HCT116 (cell line): ENCODE measurements around the gene THRAP3. TPM values are rescaled to one million over a fixed set of nuclear protein-coding genes. Genes with fewer than 3 reads are reported as not detected.
"Not testable (repeated sequence)": the region's sequence is repeated elsewhere in the genome, so short reads cannot be mapped to it uniquely, and the experiment has no call there.

Experiments used
- ATAC-seq: fragments of 200-7000 bp; cut with Tn5 transposase; 2 replicates; pipeline ENCODE4 v1.9.1; 2020; ENCODE audit warnings: mild to moderate bottlenecking, moderate library complexity
- BruUV-seq: library from RNA; stranded (reverse); fragments of 400-500 nt; replicated peaks from 2 replicates; lab custom pipeline; 2021; lab: Mats Ljungman, UMichigan
- CTCF ChIA-PET: fragments of 300-600 bp; sonication (Branson Sonifier 250); formaldehyde crosslinking; loops from one replicate; lab custom pipeline; 2021; ENCODE audit warnings: antibody characterized with exemption; lab: Charles Lee
- POLR2A ChIA-PET: fragments of 300-600, 350-600 bp; sonication (Branson Sonifier 250); formaldehyde crosslinking; loops from one replicate; lab custom pipeline; 2021; ENCODE audit warnings: antibody characterized with exemption; lab: Charles Lee
- RAD21 ChIA-PET, 2 experiments: fragments of 300-600 bp; sonication (Branson Sonifier 250); formaldehyde crosslinking; loops; one replicate each; lab custom pipeline; 2023; ENCODE audit warnings: low total read pairs in 2 of 2; ENCODE audit not compliant: uncharacterized antibody in 2 of 2, unreplicated experiment in 2 of 2, low non-redundant PET in 1 of 2; lab: Charles Lee
- DNase-seq: peaks from one replicate; pipeline ENCODE4 v3.0.0-alpha.2; 2010; ENCODE audit warnings: low read depth, low spot score
- H2AFZ ChIP-seq: fragments of 200-600 bp; shearing (Covaris generic), sonication (generic); 2 replicates; pipeline ENCODE4 v1.6.1; 2017; ENCODE audit warnings: low read depth, mixed run types, mixed read lengths, antibody characterized with exemption, low read length; ENCODE audit not compliant: poor library complexity, severe bottlenecking
- H3K27ac ChIP-seq: 2 replicates; pipeline ENCODE4 v1.5.1; 2012; ENCODE audit warnings: low read depth, low read length
- H3K27me3 ChIP-seq: fragments of 200-600 bp; sonication (generic); 2 replicates; pipeline ENCODE4 v1.6.1; 2016; ENCODE audit warnings: mixed run types, low read length, mixed read lengths; ENCODE audit not compliant: insufficient read depth
- H3K36me3 ChIP-seq, 2 experiments: fragments of 200-500 bp in 1 of 2; fragments of 200-600 bp in 1 of 2; sonication (Bioruptor generic) in 1 of 2; sonication (generic) in 1 of 2; 2 replicates each; pipeline versions ENCODE4 v1.5.1 to v1.6.1; 2014 to 2016; ENCODE audit warnings: low read length in 2 of 2, inconsistent platforms in 1 of 2, mixed read lengths in 1 of 2, mixed run types in 1 of 2; ENCODE audit not compliant: insufficient read depth in 2 of 2, control insufficient read depth in 1 of 2
- H3K4me1 ChIP-seq, 2 experiments: fragments of 200-600 bp in 1 of 2; sonication (generic) in 1 of 2; 2 replicates each; pipeline versions ENCODE4 v1.5.1 to v1.6.1; 2012 to 2017; ENCODE audit warnings: low read length in 2 of 2, inconsistent platforms in 1 of 2, mild to moderate bottlenecking in 1 of 2, mixed read lengths in 1 of 2, mixed run types in 1 of 2, moderate library complexity in 1 of 2; ENCODE audit not compliant: insufficient read depth in 2 of 2, control insufficient read depth in 1 of 2
- H3K4me2 ChIP-seq: fragments of 200-600 bp; sonication (generic); 2 replicates; pipeline ENCODE4 v1.6.1; 2017; ENCODE audit warnings: mixed run types, low read length, mixed read lengths
- H3K4me3 ChIP-seq, 2 experiments: fragments of 200-600 bp in 1 of 2; sonication (generic) in 1 of 2; replicated peaks in 1 of 2; 2 replicates each; pipeline ENCODE4 v1.5.1; 2011 to 2016; ENCODE audit warnings: low read length in 2 of 2, control low read depth in 1 of 2, low read depth in 1 of 2, mild to moderate bottlenecking in 1 of 2, mixed read lengths in 1 of 2, mixed run types in 1 of 2
- H3K79me2 ChIP-seq: fragments of 200-600 bp; sonication (generic); 2 replicates; pipeline ENCODE4 v1.6.1; 2017; ENCODE audit warnings: mild to moderate bottlenecking, mixed run types, low read length, moderate library complexity, mixed read lengths; ENCODE audit not compliant: insufficient read depth
- H3K9ac ChIP-seq: fragments of 200-600 bp; sonication (generic); 2 replicates; pipeline ENCODE4 v1.6.1; 2016; ENCODE audit warnings: low read length, mixed read lengths
- H3K9me2 ChIP-seq: fragments of 200-600 bp; sonication (generic), shearing (Covaris generic); 2 replicates; pipeline ENCODE4 v1.6.1; 2017; ENCODE audit warnings: mixed run types, mild to moderate bottlenecking, moderate library complexity; ENCODE audit not compliant: insufficient read depth
- H3K9me3 ChIP-seq, 2 experiments: fragments of 200-500 bp in 1 of 2; fragments of 200-600 bp in 1 of 2; sonication (Bioruptor generic) in 1 of 2; sonication (generic) in 1 of 2; 2 replicates each; pipeline ENCODE4 v1.6.1; 2014 to 2017; ENCODE audit warnings: low read length in 2 of 2, mixed read lengths in 2 of 2, inconsistent platforms in 1 of 2, low read depth in 1 of 2, mild to moderate bottlenecking in 1 of 2, mixed run types in 1 of 2, moderate library complexity in 1 of 2; ENCODE audit not compliant: control insufficient read depth in 1 of 2, insufficient read depth in 1 of 2
- H4K20me1 ChIP-seq: fragments of 200-600 bp; sonication (generic), shearing (Covaris generic); 2 replicates; pipeline ENCODE4 v1.6.1; 2017; ENCODE audit warnings: mixed run types, mild to moderate bottlenecking, moderate library complexity; ENCODE audit not compliant: insufficient read depth
- ATF3 ChIP-seq: IDR thresholded peaks from 2 replicates; pipeline ENCODE4 v1.6.1; 2012
- CEBPB ChIP-seq: IDR thresholded peaks from 2 replicates; pipeline ENCODE4 v1.6.1; 2012; ENCODE audit warnings: low read depth
- EGR1 ChIP-seq: IDR thresholded peaks from 2 replicates; pipeline ENCODE4 v1.6.1; 2012; ENCODE audit warnings: low read depth
- ELF1 ChIP-seq: IDR thresholded peaks from 2 replicates; pipeline ENCODE4 v1.6.1; 2012; ENCODE audit warnings: low read depth, borderline replicate concordance
- EZH2 ChIP-seq: fragments of 200-600 bp; sonication (generic); IDR thresholded peaks from 2 replicates; pipeline ENCODE4 v1.6.1; 2017; ENCODE audit warnings: antibody characterized with exemption, mixed run types
- EZH2phosphoT487 ChIP-seq: fragments of 200-600 bp; IDR thresholded peaks from 2 replicates; pipeline ENCODE4 v1.6.1; 2018; ENCODE audit warnings: antibody characterized with exemption, borderline replicate concordance
- JUND ChIP-seq: IDR thresholded peaks from 2 replicates; pipeline ENCODE4 v1.6.1; 2012
- POLR2AphosphoS5 ChIP-seq: IDR thresholded peaks from 2 replicates; pipeline ENCODE4 v1.6.1; 2011; ENCODE audit warnings: mild to moderate bottlenecking, low read depth, low read length, moderate library complexity
- RAD21 ChIP-seq: IDR thresholded peaks from 2 replicates; pipeline ENCODE4 v1.6.1; 2012; ENCODE audit warnings: low read depth, mild to moderate bottlenecking
- SRF ChIP-seq: IDR thresholded peaks from 2 replicates; pipeline ENCODE4 v1.6.1; 2012; ENCODE audit warnings: low read depth
- TCF7L2 ChIP-seq: IDR thresholded peaks from 2 replicates; pipeline ENCODE4 v1.7.0; 2011; ENCODE audit warnings: borderline replicate concordance, inconsistent platforms; ENCODE audit not compliant: insufficient read depth, insufficient read length; ENCODE audit errors: extremely low read depth
- YY1 ChIP-seq: IDR thresholded peaks from 2 replicates; pipeline ENCODE4 v1.6.1; 2011; ENCODE audit warnings: low read length, low read depth, moderate library complexity, mild to moderate bottlenecking; ENCODE audit not compliant: insufficient replicate concordance; ENCODE audit errors: extremely low read depth
- ZBTB33 ChIP-seq: IDR thresholded peaks from 2 replicates; pipeline ENCODE4 v1.6.1; 2011; ENCODE audit warnings: mild to moderate bottlenecking, low read length, moderate library complexity; ENCODE audit not compliant: insufficient replicate concordance; ENCODE audit errors: extremely low read depth
- ZNF274 ChIP-seq: fragments of 200-500 bp; sonication (Bioruptor generic); IDR thresholded peaks from 2 replicates; pipeline ENCODE4 v1.6.1; 2014; ENCODE audit warnings: mild to moderate bottlenecking, low read depth, low read length, inconsistent platforms
- intact Hi-C: fragments of 100-400 bp; cut with micrococcal nuclease; formaldehyde crosslinking; loops from 2 replicates; pipeline ENCODE4 v1.10.0; 2022
- total RNA-seq: library from RNA; stranded (reverse); gene quantifications from one replicate; pipeline ENCODE4 v1.2.1, GENCODE V29; 2021; ENCODE audit not compliant: unreplicated experiment
- TF ChIP-seq, protein P1 (sequence below): IDR thresholded peaks from 2 replicates; pipeline ENCODE4 v1.6.1; 2012
- TF ChIP-seq, protein P2 (sequence below), 3 experiments: fragments of 200-600 bp in 1 of 3; sonication (generic) in 1 of 3; IDR thresholded peaks in 2 of 3; conservative IDR thresholded peaks in 1 of 3; 2 replicates each; pipeline ENCODE4 v1.5.1; 2012 to 2017; ENCODE audit warnings: low read depth in 2 of 3, low read length in 2 of 3, antibody characterized with exemption in 1 of 3, borderline replicate concordance in 1 of 3, control low read depth in 1 of 3, mild to moderate bottlenecking in 1 of 3, mixed read lengths in 1 of 3, mixed run types in 1 of 3, moderate library complexity in 1 of 3; ENCODE audit not compliant: insufficient read depth in 1 of 3

The THRAP3 gene
- total RNA-seq, 1 experiment from 2014 or later, result 144 TPM

DNA sequence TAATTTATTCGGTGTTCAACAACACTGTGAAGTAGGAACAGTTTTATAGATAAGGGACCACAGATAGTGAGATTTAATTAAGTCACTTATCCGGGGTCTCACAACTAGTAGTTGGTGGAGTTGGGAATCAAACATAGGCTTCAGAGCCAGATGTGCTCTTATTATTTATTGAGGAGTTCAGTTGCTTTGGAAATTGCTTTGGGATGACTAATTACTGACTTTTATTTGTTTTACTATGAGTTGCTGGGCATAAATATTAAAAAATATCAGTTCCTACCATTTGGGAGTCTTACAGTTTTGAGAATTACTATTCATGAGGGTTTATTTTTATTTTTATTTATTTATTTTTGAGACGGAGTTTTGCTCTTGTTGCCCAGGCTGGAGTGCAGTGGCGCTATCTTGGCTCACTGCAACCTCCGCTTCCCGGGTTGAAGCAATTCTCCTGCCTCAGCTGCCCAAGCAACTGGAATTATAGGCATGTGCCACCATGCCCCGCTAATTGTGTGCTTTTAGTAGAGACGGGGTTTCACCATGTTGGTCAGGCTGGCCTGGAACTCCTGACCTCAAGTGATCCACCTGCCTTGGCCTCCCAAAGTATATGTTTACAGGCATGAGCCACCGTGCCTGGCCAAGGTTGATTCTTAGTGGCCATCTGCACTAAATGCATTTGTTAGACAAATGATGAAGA, 27.7 kb downstream of the THRAP3 start:
- H3K9me3 ChIP-seq, result no peaks in the 10 kb centered on the region
- peaks cover 99% of the 10 kb centered on the region for H3K79me2 ChIP-seq
- no peak overlapping the region for H3K9ac ChIP-seq
- peaks cover 25 to 58% of the 10 kb centered on the region in 2 experiments for H3K4me1 ChIP-seq
- ATAC-seq (no peak), DNase-seq (no peak)
- CTCF ChIA-PET, result no interaction called here
- H3K27me3 ChIP-seq, result no peaks in the 10 kb centered on the region
- POLR2A ChIA-PET, result no interaction called here
- no peak overlapping the region for H2AFZ ChIP-seq
- H3K36me3 ChIP-seq, result no peaks in the 10 kb centered on the region; a peak in 2 of 4 replicates
- intact Hi-C loops, result no loop called here
- TF ChIP-seq TCF7L2, result no peak
- no peak for TF ChIP-seq EZH2
- no peak for TF ChIP-seq EZH2phosphoT487
- TF ChIP-seq ATF3, result no peak
- TF ChIP-seq, protein P1, sequence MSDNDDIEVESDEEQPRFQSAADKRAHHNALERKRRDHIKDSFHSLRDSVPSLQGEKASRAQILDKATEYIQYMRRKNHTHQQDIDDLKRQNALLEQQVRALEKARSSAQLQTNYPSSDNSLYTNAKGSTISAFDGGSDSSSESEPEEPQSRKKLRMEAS, result no peak
- no peak for TF ChIP-seq RAD21
- TF ChIP-seq CEBPB, result no peak
- no peak for TF ChIP-seq POLR2AphosphoS5
- no peak for TF ChIP-seq ZNF274
- no peak for TF ChIP-seq ZBTB33
- no peak for TF ChIP-seq ELF1
- no peak for TF ChIP-seq YY1
- TF ChIP-seq EGR1, result no peak
- TF ChIP-seq JUND, result no peak
- TF ChIP-seq SRF, result no peak
- TF ChIP-seq, protein P2, sequence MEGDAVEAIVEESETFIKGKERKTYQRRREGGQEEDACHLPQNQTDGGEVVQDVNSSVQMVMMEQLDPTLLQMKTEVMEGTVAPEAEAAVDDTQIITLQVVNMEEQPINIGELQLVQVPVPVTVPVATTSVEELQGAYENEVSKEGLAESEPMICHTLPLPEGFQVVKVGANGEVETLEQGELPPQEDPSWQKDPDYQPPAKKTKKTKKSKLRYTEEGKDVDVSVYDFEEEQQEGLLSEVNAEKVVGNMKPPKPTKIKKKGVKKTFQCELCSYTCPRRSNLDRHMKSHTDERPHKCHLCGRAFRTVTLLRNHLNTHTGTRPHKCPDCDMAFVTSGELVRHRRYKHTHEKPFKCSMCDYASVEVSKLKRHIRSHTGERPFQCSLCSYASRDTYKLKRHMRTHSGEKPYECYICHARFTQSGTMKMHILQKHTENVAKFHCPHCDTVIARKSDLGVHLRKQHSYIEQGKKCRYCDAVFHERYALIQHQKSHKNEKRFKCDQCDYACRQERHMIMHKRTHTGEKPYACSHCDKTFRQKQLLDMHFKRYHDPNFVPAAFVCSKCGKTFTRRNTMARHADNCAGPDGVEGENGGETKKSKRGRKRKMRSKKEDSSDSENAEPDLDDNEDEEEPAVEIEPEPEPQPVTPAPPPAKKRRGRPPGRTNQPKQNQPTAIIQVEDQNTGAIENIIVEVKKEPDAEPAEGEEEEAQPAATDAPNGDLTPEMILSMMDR (IDR thresholded peaks at IDR 0.05 in 2 of 3, conservative IDR thresholded peaks at IDR 0.05 in 1 of 3; ENCODE audit: borderline replicate concordance in 1 of 3, insufficient read depth in 1 of 3, low read depth in 2 of 3, low read length in 2 of 3), result no peak
- H3K9me2 ChIP-seq, result no peaks in the 10 kb centered on the region
- no peak overlapping the region for H3K27ac ChIP-seq
- H3K4me3 ChIP-seq, result no peak overlapping the region
- RAD21 ChIA-PET, result no interaction called here
- no peak overlapping the region for H3K4me2 ChIP-seq
- H4K20me1 ChIP-seq, result peaks cover 24% of the 10 kb centered on the region; the same call in 1 of the 2 replicates
- BruUV-seq, result no TSS peak

GRCh38 chr1:36252482-36252824, 28.2 kb downstream of the THRAP3 start:
- CTCF ChIA-PET, H3K27ac ChIP-seq, RAD21 ChIA-PET, intact Hi-C loops, H3K36me3 ChIP-seq, POLR2A ChIA-PET, H3K4me3 ChIP-seq, H3K9me2 ChIP-seq, BruUV-seq, H3K27me3 ChIP-seq, H2AFZ ChIP-seq, H3K4me2 ChIP-seq, H3K9me3 ChIP-seq, ATAC-seq, DNase-seq, H3K9ac ChIP-seq: not testable (repeated sequence)
- Histone ChIP-seq H3K4me1 (peaks cover 25 to 58% of the 10 kb centered on the region in 2 experiments), H3K79me2 (peaks cover 99% of the 10 kb centered on the region), H4K20me1 (peaks cover 29% of the 10 kb centered on the region; the same call in 1 of the 2 replicates)
